KOPT-K1 (cell line): ENCODE data around the gene PRKCZ.

Experiments used
- H3K27ac ChIP-seq: fragments of 200-600 bp; sonication (generic); 2 replicates; pipeline ENCODE4 v1.5.1; 2016; ENCODE audit warnings: antibody characterized with exemption, mild to moderate bottlenecking, low read depth, low read length; ENCODE audit not compliant: poor library complexity, severe bottlenecking
- H3K36me3 ChIP-seq: fragments of 200-600 bp; sonication (generic); 2 replicates; pipeline ENCODE4 v1.5.1; 2017; ENCODE audit warnings: antibody characterized with exemption, mild to moderate bottlenecking, low read length, moderate library complexity; ENCODE audit not compliant: insufficient read depth
- H3K9me3 ChIP-seq: fragments of 200-600 bp; sonication (generic); 2 replicates; pipeline ENCODE4 v1.5.1; 2017; ENCODE audit warnings: antibody characterized with exemption, low read length, mild to moderate bottlenecking; ENCODE audit not compliant: insufficient read depth, poor library complexity, severe bottlenecking

Gene PRKCZ

GRCh38 chr1:2060072-2060471, 9.9 kb downstream of the PRKCZ start:
- Histone ChIP-seq H3K36me3 (no peaks in the 10 kb centered on the region), H3K9me3 (peaks cover 9% of the 10 kb centered on the region), H3K27ac (no peak overlapping the region)

GRCh38 chr1:2060535-2060934, 10.3 kb downstream of the PRKCZ start:
- Histone ChIP-seq H3K27ac (no peak overlapping the region), H3K9me3 (peaks cover 13% of the 10 kb centered on the region), H3K36me3 (no peaks in the 10 kb centered on the region)

- Histone ChIP-seq H3K36me3 (no peaks in the 10 kb centered on the region), H3K9me3 (peaks cover 20% of the 10 kb centered on the region), H3K27ac (no peak overlapping the region)
Measured at GRCh38 chr1:2061065-2061778, 11.0 kb downstream of the PRKCZ start.

- H3K27ac ChIP-seq: no peak overlapping the region
- no peaks in the 10 kb centered on the region for H3K36me3 ChIP-seq
- H3K9me3 ChIP-seq: peaks cover 23% of the 10 kb centered on the region
Measured at GRCh38 chr1:2065699-2066098, 15.5 kb downstream of the PRKCZ start.

GRCh38 chr1:2067393-2067792, 17.2 kb downstream of the PRKCZ start:
- Histone ChIP-seq H3K9me3 (peaks cover 23% of the 10 kb centered on the region), H3K36me3 (no peaks in the 10 kb centered on the region)

GRCh38 chr1:2067981-2068380, 17.8 kb downstream of the PRKCZ start:
- Histone ChIP-seq H3K9me3 (peaks cover 23% of the 10 kb centered on the region), H3K36me3 (no peaks in the 10 kb centered on the region), H3K27ac (no peak overlapping the region)

More at GRCh38 chr1:2067393-2067792, 17.2 kb downstream of the PRKCZ start:
- no peak overlapping the region for H3K27ac ChIP-seq

GRCh38 chr1:2068951-2069350, 18.7 kb downstream of the PRKCZ start:
- no peak overlapping the region for H3K27ac ChIP-seq
- no peaks in the 10 kb centered on the region for H3K36me3 ChIP-seq

GRCh38 chr1:2070016-2070415, 19.8 kb downstream of the PRKCZ start:
- H3K27ac ChIP-seq: no peak overlapping the region
- peaks cover 14% of the 10 kb centered on the region for H3K9me3 ChIP-seq
- H3K36me3 ChIP-seq: no peaks in the 10 kb centered on the region

More at GRCh38 chr1:2068951-2069350, 18.7 kb downstream of the PRKCZ start:
- H3K9me3 ChIP-seq: peaks cover 23% of the 10 kb centered on the region

- H3K9me3 ChIP-seq: peaks cover 6% of the 10 kb centered on the region
- no peak overlapping the region for H3K27ac ChIP-seq
- no peaks in the 10 kb centered on the region for H3K36me3 ChIP-seq
Measured at GRCh38 chr1:2070800-2071530, 20.8 kb downstream of the PRKCZ start.

- H3K36me3 ChIP-seq: no peaks in the 10 kb centered on the region
Measured at GRCh38 chr1:2072109-2072806, 22.0 kb downstream of the PRKCZ start.

GRCh38 chr1:2072891-2073290, 22.7 kb downstream of the PRKCZ start:
- peaks cover 14% of the 10 kb centered on the region for H3K9me3 ChIP-seq
- H3K27ac ChIP-seq: no peak overlapping the region
- no peaks in the 10 kb centered on the region for H3K36me3 ChIP-seq

More at GRCh38 chr1:2072109-2072806, 22.0 kb downstream of the PRKCZ start:
- Histone ChIP-seq H3K27ac (no peak overlapping the region), H3K9me3 (peaks cover 8% of the 10 kb centered on the region)

GRCh38 chr1:2073382-2074230, 23.4 kb downstream of the PRKCZ start:
- no peaks in the 10 kb centered on the region for H3K36me3 ChIP-seq
- H3K27ac ChIP-seq: no peak overlapping the region
- peaks cover 21% of the 10 kb centered on the region for H3K9me3 ChIP-seq

GRCh38 chr1:2074396-2074795, 24.2 kb downstream of the PRKCZ start:
- peaks cover 29% of the 10 kb centered on the region for H3K9me3 ChIP-seq
- no peaks in the 10 kb centered on the region for H3K36me3 ChIP-seq
- H3K27ac ChIP-seq: no peak overlapping the region

- Histone ChIP-seq H3K27ac (no peak overlapping the region), H3K9me3 (peaks cover 37% of the 10 kb centered on the region), H3K36me3 (no peaks in the 10 kb centered on the region)
Measured at GRCh38 chr1:2074944-2075740, 24.9 kb downstream of the PRKCZ start.
